A549 (cell line): ENCODE measurements around the gene RAP2A.

Experiments used
- REST ChIP-seq: fragments of 200-600 bp; sonication (generic); IDR thresholded peaks from 2 replicates; pipeline ENCODE4 v1.6.1; 2016; ENCODE audit warnings: antibody characterized with exemption, mild to moderate bottlenecking, moderate library complexity
- SMC3 ChIP-seq: fragments of >200 bp; sonication (Bioruptor Twin); formaldehyde crosslinking; IDR thresholded peaks from 3 replicates; pipeline ENCODE4 v1.6.1; 2018; ENCODE audit warnings: inconsistent platforms
- TF ChIP-seq, protein P1 (sequence below): fragments of 450-650 bp; IDR thresholded peaks from 2 replicates; pipeline ENCODE4 v1.6.1; 2014; ENCODE audit warnings: antibody characterized with exemption

DNA sequence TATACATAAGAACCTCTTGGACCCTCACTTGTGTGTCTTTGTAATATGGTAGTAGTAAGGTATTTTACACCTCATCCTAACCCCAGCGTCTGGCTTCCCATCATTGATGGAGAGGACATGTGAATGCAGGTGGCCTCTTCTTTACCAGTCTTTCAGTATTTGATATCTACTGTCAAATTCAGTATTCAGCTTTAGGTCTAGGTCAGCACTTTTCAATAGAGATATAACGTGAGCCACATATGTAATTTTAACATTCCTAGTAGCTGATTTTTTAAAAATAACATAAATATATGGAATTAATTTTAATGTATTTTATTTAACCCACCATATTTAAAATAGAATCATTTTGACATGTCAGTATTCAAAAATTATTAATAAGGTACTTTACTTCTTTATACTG, 2.9 kb downstream of the RAP2A start:
- TF ChIP-seq, protein P1, sequence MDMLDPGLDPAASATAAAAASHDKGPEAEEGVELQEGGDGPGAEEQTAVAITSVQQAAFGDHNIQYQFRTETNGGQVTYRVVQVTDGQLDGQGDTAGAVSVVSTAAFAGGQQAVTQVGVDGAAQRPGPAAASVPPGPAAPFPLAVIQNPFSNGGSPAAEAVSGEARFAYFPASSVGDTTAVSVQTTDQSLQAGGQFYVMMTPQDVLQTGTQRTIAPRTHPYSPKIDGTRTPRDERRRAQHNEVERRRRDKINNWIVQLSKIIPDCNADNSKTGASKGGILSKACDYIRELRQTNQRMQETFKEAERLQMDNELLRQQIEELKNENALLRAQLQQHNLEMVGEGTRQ = no peak
- TF ChIP-seq REST = no peak
- no peak for TF ChIP-seq SMC3
